GM18498 (cell line): ENCODE results near the gene SLC6A3.
"Not testable (repeated sequence)": the region's sequence is repeated elsewhere in the genome, so short reads cannot be mapped to it uniquely, and the experiment has no call there.

Experiments used
- ATAC-seq: cut with Tn5 transposase; IDR thresholded peaks from one replicate; pipeline ENCODE4 v1.9.1; 2021; ENCODE audit warnings: mild to moderate bottlenecking, moderate library complexity; ENCODE audit not compliant: unreplicated experiment

SLC6A3 gene

DNA sequence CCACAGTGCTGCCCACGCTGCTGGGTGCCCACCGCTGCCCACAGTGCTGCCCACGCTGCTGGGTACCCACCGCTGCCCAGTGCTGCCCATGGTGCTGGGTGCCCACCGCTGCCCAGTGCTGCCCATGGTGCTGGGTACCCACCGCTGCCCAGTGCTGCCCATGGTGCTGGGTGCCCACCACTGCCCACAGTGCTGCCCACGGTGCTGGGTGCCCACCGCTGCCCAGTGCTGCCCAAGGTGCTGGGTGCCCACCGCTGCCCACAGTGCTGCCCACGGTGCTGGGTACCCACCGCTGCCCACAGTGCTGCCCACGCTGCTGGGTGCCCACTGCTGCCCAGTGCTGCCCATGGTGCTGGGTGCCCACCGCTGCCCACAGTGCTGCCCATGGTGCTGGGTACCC lies 22.7 kb downstream of the SLC6A3 start:
- ATAC-seq = not testable (repeated sequence)

GRCh38 chr5:1421521-1422341 lies 23.5 kb downstream of the SLC6A3 start:
- no peak for ATAC-seq

GRCh38 chr5:1420211-1421195 lies 24.7 kb downstream of the SLC6A3 start:
- no peak for ATAC-seq

DNA sequence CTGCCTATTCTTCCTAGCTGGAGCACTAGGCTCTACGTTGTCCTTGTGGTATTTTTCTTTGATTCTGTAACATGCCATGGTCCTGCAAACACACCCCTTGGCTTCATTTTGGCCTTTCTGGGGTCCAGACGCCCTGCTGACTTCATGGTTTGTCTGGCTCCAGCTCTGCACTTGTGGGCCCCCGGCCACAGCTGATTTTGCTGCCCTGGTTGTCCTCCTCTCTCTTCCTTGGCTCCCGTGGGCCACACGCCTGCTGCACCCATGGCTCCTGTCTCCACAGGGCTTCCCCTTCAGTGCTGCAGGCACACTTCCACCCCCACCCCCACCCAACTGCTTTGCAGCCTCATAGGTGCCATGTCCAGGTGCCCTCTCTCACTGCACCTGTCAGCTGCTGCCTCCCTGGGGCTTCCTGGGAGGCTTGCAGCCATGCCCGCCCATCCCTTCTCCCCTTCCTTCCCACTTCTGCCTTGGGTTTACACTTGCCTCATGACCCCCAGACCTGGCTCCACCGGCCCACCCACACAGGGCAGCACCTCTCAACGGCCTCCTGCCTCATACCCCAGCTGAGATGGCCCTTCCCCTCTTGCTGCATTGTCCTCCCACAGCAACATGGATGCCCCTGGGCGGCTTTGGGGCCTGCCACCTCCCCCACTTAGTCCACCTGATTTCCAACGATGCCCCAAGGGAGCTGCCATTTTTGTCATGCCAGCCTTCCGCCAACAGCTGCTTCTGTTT lies 25.6 kb downstream of the SLC6A3 start:
- no peak for ATAC-seq

GRCh38 chr5:1418921-1419280 lies 26.3 kb downstream of the SLC6A3 start:
- ATAC-seq = no peak

- ATAC-seq = no peak
Measured at GRCh38 chr5:1418238-1418920, 26.9 kb downstream of the SLC6A3 start.

GRCh38 chr5:1417586-1418225 lies 27.5 kb downstream of the SLC6A3 start:
- no peak for ATAC-seq

DNA sequence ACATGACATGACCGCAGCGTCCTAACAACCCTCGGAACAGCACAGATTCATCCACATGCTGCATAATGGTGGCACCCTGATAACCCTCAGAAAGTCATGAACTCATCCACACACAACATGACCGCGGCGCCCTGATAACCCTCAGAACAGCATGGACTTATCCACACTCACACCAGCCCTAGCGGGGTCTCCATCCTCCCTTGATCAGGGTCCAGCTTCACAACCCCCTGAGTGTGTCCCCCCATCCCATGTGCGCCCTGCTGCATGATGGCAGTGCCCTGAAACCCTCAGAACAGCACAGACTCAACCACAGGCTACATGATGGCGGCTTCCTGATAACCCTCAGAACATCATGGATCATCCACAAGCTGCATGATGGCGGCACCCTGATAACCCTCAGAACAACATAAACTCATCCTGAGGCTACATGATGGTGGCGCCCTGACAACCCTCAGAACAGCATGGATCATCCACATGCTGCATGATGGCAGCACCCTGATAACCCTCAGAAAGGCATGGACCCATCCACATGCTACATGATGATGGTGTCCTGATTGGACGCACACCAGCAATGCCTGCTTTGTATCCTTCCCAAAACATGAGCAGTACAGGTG lies 28.3 kb downstream of the SLC6A3 start:
- ATAC-seq = no peak

- no peak for ATAC-seq
Measured at GRCh38 chr5:1415626-1416360, 29.4 kb downstream of the SLC6A3 start.

GRCh38 chr5:1415059-1415425 lies 30.2 kb downstream of the SLC6A3 start:
- no peak for ATAC-seq

DNA sequence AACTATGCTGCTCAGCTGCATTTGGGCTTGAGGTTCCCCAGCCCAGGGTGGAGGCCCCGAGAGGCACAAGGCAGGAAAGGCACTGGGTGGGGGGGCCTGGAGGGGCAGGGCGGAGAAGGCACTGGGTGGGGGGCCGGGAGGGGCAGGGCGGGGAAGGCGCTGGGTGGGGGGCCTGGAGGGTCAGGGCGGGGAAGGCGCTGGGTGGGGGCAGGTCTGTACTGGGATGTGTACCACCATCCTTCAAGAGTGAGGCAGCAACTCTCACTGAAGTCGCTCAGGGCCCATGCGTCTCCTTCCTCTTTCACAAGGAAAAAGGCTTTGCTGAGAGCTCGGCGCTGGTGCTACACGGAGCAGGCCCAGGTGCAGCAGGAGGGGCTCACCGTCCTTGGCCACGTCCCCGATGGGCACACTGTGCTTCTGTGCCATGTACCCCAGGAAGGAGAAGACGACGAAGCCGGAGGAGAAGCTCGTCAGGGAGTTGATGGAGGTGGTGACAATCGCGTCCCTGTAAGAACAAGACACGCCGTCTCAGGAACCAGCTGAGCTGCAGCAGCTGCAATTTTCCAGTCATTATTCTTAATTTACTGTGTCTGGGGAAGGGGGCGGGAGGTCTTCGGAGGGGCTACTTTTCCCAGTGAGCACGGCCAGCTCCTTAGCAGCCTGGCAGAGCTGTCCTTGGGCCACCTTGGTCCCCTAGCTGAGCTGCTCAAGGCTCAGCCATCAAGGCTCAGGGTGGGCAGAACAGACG lies 30.8 kb downstream of the SLC6A3 start:
- ATAC-seq = no peak

DNA sequence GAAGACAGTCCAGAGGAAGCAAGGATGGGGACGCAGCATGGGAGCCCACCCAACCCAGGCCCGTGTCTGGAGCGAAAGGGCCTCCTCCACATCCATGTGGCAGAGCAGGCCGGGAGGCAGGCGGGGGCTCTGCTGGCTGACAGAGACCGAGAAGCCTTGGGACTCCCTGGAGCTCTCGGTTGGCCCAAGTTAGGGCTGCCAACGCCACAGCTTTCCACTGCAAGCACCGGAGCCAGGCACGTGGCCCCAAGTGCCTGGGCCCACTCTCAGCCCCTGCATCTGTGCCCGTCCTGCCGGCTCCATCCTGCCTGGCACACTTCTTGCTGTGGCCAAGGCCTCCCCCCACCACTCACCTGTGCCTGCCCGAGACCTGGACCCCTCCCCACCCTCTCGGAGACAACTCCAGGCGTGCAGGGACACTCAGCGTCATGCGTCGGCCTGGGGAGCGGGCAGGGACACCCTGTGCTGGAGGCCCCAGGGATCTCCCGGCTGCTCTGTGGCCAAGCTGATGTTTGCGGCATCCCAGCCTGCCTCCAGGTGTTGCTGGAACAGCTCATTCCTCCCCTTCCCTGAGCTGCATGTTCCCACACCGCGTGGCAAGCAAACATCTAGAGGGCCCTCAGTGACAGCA lies 31.5 kb downstream of the SLC6A3 start:
- no peak for ATAC-seq

GRCh38 chr5:1413211-1413610 lies 32.0 kb downstream of the SLC6A3 start:
- ATAC-seq = no peak

- no peak for ATAC-seq
Measured at GRCh38 chr5:1412621-1413020, 32.6 kb downstream of the SLC6A3 start.

GRCh38 chr5:1412163-1412562 lies 33.1 kb downstream of the SLC6A3 start:
- ATAC-seq = no peak

GRCh38 chr5:1411099-1411498 lies 34.1 kb downstream of the SLC6A3 start:
- no peak for ATAC-seq

DNA sequence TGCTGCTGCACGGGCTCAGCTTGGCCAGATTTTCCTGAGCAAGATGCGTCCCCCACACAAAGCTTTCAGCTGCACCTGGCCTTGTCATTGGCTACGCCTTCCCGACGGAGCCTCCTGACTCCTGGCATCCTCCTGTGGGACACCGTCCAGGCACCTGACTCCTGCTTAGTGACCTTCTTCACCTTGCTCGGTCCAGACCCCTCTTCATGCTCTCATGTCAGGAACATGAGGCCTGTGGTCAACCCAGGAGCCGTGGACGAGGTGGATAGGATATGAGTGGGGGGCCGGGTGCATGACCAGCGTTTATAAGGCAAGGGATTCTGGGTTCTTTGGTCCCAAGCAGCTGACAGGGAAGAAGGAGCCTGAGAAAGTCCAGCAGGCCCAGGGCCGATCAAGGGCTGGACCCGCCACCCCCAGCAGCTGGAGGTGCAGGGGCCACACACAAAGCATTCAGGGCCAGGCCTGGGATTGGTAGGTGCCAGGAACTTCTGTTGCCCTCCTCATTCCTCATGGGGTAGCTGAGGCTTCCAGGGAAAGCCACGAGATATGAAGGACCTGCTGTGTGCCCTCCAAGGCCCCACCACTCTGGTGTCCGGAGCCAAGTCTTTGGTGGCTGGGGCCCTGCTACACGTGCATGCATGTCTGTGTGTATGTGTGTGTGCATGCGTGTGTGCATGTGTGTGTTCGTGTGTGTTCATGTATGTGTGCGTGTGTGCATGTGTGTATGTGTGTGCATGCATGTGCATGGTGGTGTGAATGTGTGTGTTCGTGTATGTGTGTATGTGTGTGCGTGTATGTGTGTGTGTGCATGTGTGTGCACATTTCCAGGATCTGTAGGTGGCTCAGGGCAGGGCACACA lies 34.9 kb downstream of the SLC6A3 start:
- no peak for ATAC-seq
